HepG2 (cell line): ENCODE measurements around the gene DNAJB6. TPM values are rescaled to one million over a fixed set of nuclear protein-coding genes. Genes with fewer than 3 reads are reported as not detected.

Experiments used
- ATAC-seq: fragments of 200-7000 bp; cut with Tn5 transposase; 3 replicates; pipeline ENCODE4 v1.9.1; 2020; ENCODE audit warnings: mild to moderate bottlenecking, moderate library complexity
- BruUV-seq: library from RNA; stranded (reverse); fragments of 400-500 nt; replicated peaks from 2 replicates; lab custom pipeline; 2021; lab: Mats Ljungman, UMichigan
- CTCF ChIA-PET: fragments of 300-600 bp; formaldehyde crosslinking; extraction: SDS; loops from one replicate; lab custom pipeline; 2021; ENCODE audit warnings: low total read pairs, inconsistent platforms, low intra/inter-chr PET ratio; lab: Yijun Ruan, JAX
- POLR2A ChIA-PET: fragments of 350-600 bp; sonication (Branson Sonifier 250); formaldehyde crosslinking; loops from one replicate; lab custom pipeline; 2020; ENCODE audit warnings: antibody characterized with exemption, inconsistent platforms; lab: Yijun Ruan, JAX
- DNase-seq: peaks from one replicate; pipeline ENCODE4 v3.0.0-alpha.2; 2015; ENCODE audit warnings: low spot score
- FAIRE-seq: peaks from 3 replicates; lab custom pipeline; 2011; peaks lifted over from hg19 to GRCh38; lab: Jason Lieb, UNC
- H2AFZ ChIP-seq: one replicate; pipeline ENCODE4 v1.6.1; 2011; ENCODE audit warnings: low read length, inconsistent platforms
- H3K27ac ChIP-seq: fragments of 300-600 bp; 3 replicates; pipeline ENCODE4 v1.8.0; 2011; ENCODE audit warnings: mixed run types, mild to moderate bottlenecking, mixed read lengths, low read length, inconsistent platforms; ENCODE audit not compliant: insufficient read depth; ENCODE audit errors: extremely low read length
- H3K27me3 ChIP-seq, 2 experiments: fragments of 200-600 bp in 1 of 2; 2 replicates in 1 of 2; 3 replicates in 1 of 2; pipeline versions ENCODE4 v1.6.0 to v1.8.0; 2011; ENCODE audit warnings: low read length in 2 of 2, mild to moderate bottlenecking in 2 of 2, moderate library complexity in 2 of 2, inconsistent platforms in 1 of 2; ENCODE audit not compliant: insufficient read depth in 2 of 2, control insufficient read depth in 1 of 2
- H3K36me3 ChIP-seq, 2 experiments: fragments of 200-600 bp in 1 of 2; replicated peaks in 1 of 2; 2 replicates in 1 of 2; 3 replicates in 1 of 2; pipeline versions ENCODE4 v1.5.1 to v1.8.0; 2011; ENCODE audit warnings: low read length in 2 of 2, inconsistent platforms in 1 of 2; ENCODE audit not compliant: insufficient read depth in 2 of 2, control insufficient read depth in 1 of 2
- H3K4me1 ChIP-seq: 2 replicates; pipeline ENCODE4 v1.5.1; 2012; ENCODE audit warnings: low read length, inconsistent platforms; ENCODE audit not compliant: insufficient read depth
- H3K4me2 ChIP-seq: 2 replicates; pipeline ENCODE4 v1.6.0; 2011; ENCODE audit warnings: low read depth, low read length, inconsistent platforms
- H3K4me3 ChIP-seq, 3 experiments: fragments of 200-600 bp in 1 of 3; sonication (generic), shearing (Covaris generic) in 1 of 3; replicated peaks in 1 of 3; 2 replicates each; pipeline ENCODE4 v1.5.1; 2011 to 2016; ENCODE audit warnings: low read length in 3 of 3, inconsistent platforms in 2 of 3, low read depth in 2 of 3, mild to moderate bottlenecking in 2 of 3, control low read depth in 1 of 3, mixed read lengths in 1 of 3; ENCODE audit not compliant: insufficient read depth in 1 of 3
- H3K79me2 ChIP-seq: one replicate; pipeline ENCODE4 v1.6.1; 2011; ENCODE audit warnings: low read length, inconsistent platforms; ENCODE audit not compliant: insufficient read depth
- H3K9ac ChIP-seq: 2 replicates; pipeline ENCODE4 v1.6.0; 2011; ENCODE audit warnings: mild to moderate bottlenecking, low read depth, low read length, inconsistent platforms; ENCODE audit not compliant: insufficient read depth
- H3K9me3 ChIP-seq: 2 replicates; pipeline ENCODE4 v1.5.1; 2012; ENCODE audit warnings: mild to moderate bottlenecking, low read length
- H4K20me1 ChIP-seq: 2 replicates; pipeline ENCODE4 v1.6.0; 2011; ENCODE audit warnings: inconsistent platforms, mild to moderate bottlenecking, low read length, moderate library complexity; ENCODE audit not compliant: insufficient read depth
- CCAR2 ChIP-seq: fragments of 200-400 bp; formaldehyde crosslinking; optimal IDR thresholded peaks from 2 replicates; pipeline ENCODE3; 2018; ENCODE audit warnings: low read depth, mild to moderate bottlenecking, low read length, moderate library complexity
- ELF4 ChIP-seq: sonication (generic); formaldehyde crosslinking; IDR thresholded peaks from 2 replicates; pipeline ENCODE4 v1.5.0; 2020; ENCODE audit warnings: missing genetic modification reagents, mild to moderate bottlenecking, moderate library complexity, borderline replicate concordance
- ERF ChIP-seq: IDR thresholded peaks from 2 replicates; pipeline ENCODE4 v1.6.1; 2018; ENCODE audit warnings: missing biosample characterization, missing genetic modification reagents
- ETV6 ChIP-seq: sonication (generic); formaldehyde crosslinking; conservative IDR thresholded peaks from 2 replicates; pipeline ENCODE4 v1.4.0; 2020; ENCODE audit warnings: missing genetic modification reagents
- GABPB1 ChIP-seq: IDR thresholded peaks from 2 replicates; pipeline ENCODE4 v1.6.1; 2016; ENCODE audit warnings: mild to moderate bottlenecking, missing genetic modification reagents, moderate library complexity, missing compliant biosample characterization
- HNRNPLL ChIP-seq: fragments of 200-400 bp; formaldehyde crosslinking; IDR thresholded peaks from 2 replicates; pipeline ENCODE4 v1.6.1; 2017; ENCODE audit warnings: mild to moderate bottlenecking, low read depth, low read length; ENCODE audit not compliant: poor library complexity, severe bottlenecking
- JUNB ChIP-seq: sonication (generic); formaldehyde crosslinking; IDR thresholded peaks from 2 replicates; pipeline ENCODE4 v1.8.0; 2022; ENCODE audit warnings: missing genetic modification reagents, mild to moderate bottlenecking, borderline replicate concordance
- RARA ChIP-seq: IDR thresholded peaks from 2 replicates; pipeline ENCODE4 v1.6.1; 2016; ENCODE audit warnings: missing genetic modification reagents, missing compliant biosample characterization
- STAG1 ChIP-seq: sonication (generic); formaldehyde crosslinking; IDR thresholded peaks from 2 replicates; pipeline ENCODE4 v1.4.0; 2020; ENCODE audit warnings: missing genetic modification reagents
- ZNF136 ChIP-seq: sonication (generic); formaldehyde crosslinking; IDR thresholded peaks from 2 replicates; pipeline ENCODE4 v1.8.1; 2022; ENCODE audit warnings: low read depth, mild to moderate bottlenecking, moderate library complexity, missing genetic modification reagents
- WGBS: methylation state at CpG from one replicate; pipeline ENCODE4 v1.1.6; 2017; ENCODE audit warnings: low lambda C conversion rate; 5-methylcytosine and 5-hydroxymethylcytosine counted together
- in situ Hi-C: cut with HindIII; loops from 2 replicates; pipeline ENCODE4 v1.10.0; 2017; ENCODE audit warnings: low pct_unique_long_range_greater_than_20kb; ENCODE audit not compliant: extremely low pct_ligation_motif_present
- intact Hi-C: fragments of 100-400 bp; cut with micrococcal nuclease; formaldehyde crosslinking; loops from one replicate; pipeline ENCODE4 v1.10.0; 2022; ENCODE audit not compliant: unreplicated experiment
- polyA plus RNA-seq, 8 experiments: library from polyadenylated mRNA; depleted of rRNA in 3 of 8; stranded (reverse) in 7 of 8; unstranded in 1 of 8; fragments of >200 nt; fragmentation: Illumina TruSeq in 4 of 8; extraction: Trizol in 4 of 8; gene quantifications; 2 replicates each; pipeline versions ENCODE4 v1.2.1 to v1.2.3, GENCODE V29; 2011 to 2016; ENCODE audit warnings: low read depth in 4 of 8, missing spikeins in 1 of 8, mixed read lengths in 1 of 8; ENCODE audit not compliant: insufficient read depth in 1 of 8
- total RNA-seq, 5 experiments: library from RNA; depleted of rRNA; stranded (reverse); fragments of >200 nt; fragmentation: Illumina TruSeq; extraction: Trizol; gene quantifications; 2 replicates each; pipeline ENCODE4 v1.2.3, GENCODE V29; 2016; ENCODE audit warnings: low read depth in 1 of 5
- TF ChIP-seq, protein P1 (sequence below): sonication (generic); formaldehyde crosslinking; conservative IDR thresholded peaks from 2 replicates; pipeline ENCODE4 v1.4.0; 2020; ENCODE audit warnings: mild to moderate bottlenecking, missing genetic modification reagents, moderate library complexity
- TF ChIP-seq, protein P2 (sequence below): sonication (generic); formaldehyde crosslinking; IDR thresholded peaks from 2 replicates; pipeline ENCODE4 v1.4.0; 2020; ENCODE audit warnings: missing genetic modification reagents
- TF ChIP-seq, protein P3 (sequence below): sonication (generic); formaldehyde crosslinking; IDR thresholded peaks from 2 replicates; pipeline ENCODE4 v1.4.0; 2020; ENCODE audit warnings: missing genetic modification reagents; ENCODE audit errors: not compliant biosample characterization

The DNAJB6 gene
- total and polyA plus RNA-seq, 2 of the 13 experiments (the other 11 are each of a cell fraction or from before 2014, with no cell fraction given) = 29.9 to 53.9 TPM

DNA sequence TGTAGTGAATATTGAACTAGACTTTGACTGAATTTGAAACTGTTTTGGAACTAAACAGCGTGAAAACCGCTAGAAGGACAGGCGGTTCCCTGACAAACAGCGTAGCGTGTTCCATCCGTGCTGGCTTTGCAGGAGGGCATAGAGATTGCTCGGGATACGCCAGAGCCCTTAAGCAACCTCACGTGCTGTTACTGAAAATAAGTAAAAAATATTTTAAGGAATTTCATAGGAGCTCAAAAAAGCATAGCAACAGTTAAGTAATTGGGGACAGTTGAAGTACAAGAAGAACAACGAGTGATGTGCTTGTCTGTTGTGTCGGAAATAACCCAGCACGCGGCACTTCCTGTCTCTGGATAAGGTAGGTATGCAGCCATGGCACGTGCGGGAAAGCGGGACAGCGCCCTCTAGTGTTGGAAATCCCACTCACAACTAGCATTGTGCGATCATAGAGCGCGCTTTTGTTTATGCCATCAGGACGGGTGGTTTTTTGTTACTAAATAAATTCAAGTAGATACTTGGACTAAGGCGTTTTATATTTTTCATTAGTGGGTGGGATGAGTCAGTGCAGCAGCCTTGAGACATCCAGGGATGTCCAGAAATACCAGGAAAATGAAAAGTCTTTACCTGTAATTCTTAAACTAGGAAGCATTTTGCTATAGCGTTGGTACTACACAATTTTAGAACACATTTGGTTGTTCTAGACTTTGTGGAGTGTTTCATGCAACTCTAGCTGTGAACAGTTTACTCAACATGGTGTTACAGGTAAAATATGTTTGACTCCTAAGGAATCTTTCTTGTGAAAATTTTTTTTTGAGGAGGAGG, 50.4 kb downstream of the DNAJB6 start (continued):
- TF ChIP-seq ERF (CRISPR knock-in tag) (peak; percentile 63; the same call in 1 of the 2 replicates), CCAR2 (no peak), GABPB1 (CRISPR knock-in tag) (peak; percentile 59; the same call in 1 of the 2 replicates), ZNF136 (no peak)

DNA sequence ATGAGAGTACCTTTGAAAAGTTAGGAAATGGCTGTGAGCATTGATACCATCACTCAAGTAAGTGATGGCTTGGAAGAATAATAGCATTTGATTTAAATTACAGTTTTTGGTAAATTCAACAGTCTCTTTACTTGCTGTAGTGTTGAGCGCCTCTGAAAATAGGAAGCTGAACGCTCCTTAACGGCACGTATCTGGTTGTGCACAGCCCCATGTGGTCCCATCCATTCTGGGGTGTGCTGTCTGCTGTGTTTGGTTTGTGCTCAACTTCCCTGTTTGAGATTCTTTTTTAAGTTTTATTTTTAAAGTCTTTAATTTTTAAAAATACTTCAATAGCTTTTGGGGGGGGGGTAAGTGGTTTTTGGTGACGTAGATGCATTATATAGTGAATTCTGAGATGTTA, 51.5 kb downstream of the DNAJB6 start:
- no peak for FAIRE-seq
- Histone ChIP-seq H3K9ac (no peak overlapping the region), H2AFZ (no peak overlapping the region), H3K9me3 (no peaks in the 10 kb centered on the region), H3K4me1 (peaks cover 5% of the 10 kb centered on the region; the same call in 1 of the 2 replicates), H3K27me3 (no peaks in the 10 kb centered on the region), H3K27ac (no peak overlapping the region), H4K20me1 (no peaks in the 10 kb centered on the region), H3K4me3 (no peak overlapping the region), H3K36me3 (peaks cover 18 to 71% of the 10 kb centered on the region in 2 experiments), H3K79me2 (no peaks in the 10 kb centered on the region), H3K4me2 (no peak overlapping the region)
- intact Hi-C loops (no loop called here), in situ Hi-C loops (no loop called here)
- WGBS = 96% methylated on average over 5 of the region's 5 CpGs
- DNase-seq = no peak
- ATAC-seq = no peak
- ChIA-PET POLR2A (no interaction called here), CTCF (no interaction called here)
- BruUV-seq = no TSS peak
- no peak for TF ChIP-seq JUNB (CRISPR knock-in tag)
- TF ChIP-seq ELF4 = no peak
- no peak for TF ChIP-seq ETV6 (CRISPR knock-in tag)
- no peak for TF ChIP-seq HNRNPLL
- TF ChIP-seq, protein P1, sequence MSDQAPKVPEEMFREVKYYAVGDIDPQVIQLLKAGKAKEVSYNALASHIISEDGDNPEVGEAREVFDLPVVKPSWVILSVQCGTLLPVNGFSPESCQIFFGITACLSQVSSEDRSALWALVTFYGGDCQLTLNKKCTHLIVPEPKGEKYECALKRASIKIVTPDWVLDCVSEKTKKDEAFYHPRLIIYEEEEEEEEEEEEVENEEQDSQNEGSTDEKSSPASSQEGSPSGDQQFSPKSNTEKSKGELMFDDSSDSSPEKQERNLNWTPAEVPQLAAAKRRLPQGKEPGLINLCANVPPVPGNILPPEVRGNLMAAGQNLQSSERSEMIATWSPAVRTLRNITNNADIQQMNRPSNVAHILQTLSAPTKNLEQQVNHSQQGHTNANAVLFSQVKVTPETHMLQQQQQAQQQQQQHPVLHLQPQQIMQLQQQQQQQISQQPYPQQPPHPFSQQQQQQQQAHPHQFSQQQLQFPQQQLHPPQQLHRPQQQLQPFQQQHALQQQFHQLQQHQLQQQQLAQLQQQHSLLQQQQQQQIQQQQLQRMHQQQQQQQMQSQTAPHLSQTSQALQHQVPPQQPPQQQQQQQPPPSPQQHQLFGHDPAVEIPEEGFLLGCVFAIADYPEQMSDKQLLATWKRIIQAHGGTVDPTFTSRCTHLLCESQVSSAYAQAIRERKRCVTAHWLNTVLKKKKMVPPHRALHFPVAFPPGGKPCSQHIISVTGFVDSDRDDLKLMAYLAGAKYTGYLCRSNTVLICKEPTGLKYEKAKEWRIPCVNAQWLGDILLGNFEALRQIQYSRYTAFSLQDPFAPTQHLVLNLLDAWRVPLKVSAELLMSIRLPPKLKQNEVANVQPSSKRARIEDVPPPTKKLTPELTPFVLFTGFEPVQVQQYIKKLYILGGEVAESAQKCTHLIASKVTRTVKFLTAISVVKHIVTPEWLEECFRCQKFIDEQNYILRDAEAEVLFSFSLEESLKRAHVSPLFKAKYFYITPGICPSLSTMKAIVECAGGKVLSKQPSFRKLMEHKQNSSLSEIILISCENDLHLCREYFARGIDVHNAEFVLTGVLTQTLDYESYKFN = no peak
- TF ChIP-seq, protein P2, sequence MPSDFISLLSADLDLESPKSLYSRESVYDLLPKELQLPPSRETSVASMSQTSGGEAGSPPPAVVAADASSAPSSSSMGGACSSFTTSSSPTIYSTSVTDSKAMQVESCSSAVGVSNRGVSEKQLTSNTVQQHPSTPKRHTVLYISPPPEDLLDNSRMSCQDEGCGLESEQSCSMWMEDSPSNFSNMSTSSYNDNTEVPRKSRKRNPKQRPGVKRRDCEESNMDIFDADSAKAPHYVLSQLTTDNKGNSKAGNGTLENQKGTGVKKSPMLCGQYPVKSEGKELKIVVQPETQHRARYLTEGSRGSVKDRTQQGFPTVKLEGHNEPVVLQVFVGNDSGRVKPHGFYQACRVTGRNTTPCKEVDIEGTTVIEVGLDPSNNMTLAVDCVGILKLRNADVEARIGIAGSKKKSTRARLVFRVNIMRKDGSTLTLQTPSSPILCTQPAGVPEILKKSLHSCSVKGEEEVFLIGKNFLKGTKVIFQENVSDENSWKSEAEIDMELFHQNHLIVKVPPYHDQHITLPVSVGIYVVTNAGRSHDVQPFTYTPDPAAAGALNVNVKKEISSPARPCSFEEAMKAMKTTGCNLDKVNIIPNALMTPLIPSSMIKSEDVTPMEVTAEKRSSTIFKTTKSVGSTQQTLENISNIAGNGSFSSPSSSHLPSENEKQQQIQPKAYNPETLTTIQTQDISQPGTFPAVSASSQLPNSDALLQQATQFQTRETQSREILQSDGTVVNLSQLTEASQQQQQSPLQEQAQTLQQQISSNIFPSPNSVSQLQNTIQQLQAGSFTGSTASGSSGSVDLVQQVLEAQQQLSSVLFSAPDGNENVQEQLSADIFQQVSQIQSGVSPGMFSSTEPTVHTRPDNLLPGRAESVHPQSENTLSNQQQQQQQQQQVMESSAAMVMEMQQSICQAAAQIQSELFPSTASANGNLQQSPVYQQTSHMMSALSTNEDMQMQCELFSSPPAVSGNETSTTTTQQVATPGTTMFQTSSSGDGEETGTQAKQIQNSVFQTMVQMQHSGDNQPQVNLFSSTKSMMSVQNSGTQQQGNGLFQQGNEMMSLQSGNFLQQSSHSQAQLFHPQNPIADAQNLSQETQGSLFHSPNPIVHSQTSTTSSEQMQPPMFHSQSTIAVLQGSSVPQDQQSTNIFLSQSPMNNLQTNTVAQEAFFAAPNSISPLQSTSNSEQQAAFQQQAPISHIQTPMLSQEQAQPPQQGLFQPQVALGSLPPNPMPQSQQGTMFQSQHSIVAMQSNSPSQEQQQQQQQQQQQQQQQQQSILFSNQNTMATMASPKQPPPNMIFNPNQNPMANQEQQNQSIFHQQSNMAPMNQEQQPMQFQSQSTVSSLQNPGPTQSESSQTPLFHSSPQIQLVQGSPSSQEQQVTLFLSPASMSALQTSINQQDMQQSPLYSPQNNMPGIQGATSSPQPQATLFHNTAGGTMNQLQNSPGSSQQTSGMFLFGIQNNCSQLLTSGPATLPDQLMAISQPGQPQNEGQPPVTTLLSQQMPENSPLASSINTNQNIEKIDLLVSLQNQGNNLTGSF (CRISPR knock-in tag) = no peak
- no peak for TF ChIP-seq RARA (CRISPR knock-in tag)
- TF ChIP-seq, protein P3, sequence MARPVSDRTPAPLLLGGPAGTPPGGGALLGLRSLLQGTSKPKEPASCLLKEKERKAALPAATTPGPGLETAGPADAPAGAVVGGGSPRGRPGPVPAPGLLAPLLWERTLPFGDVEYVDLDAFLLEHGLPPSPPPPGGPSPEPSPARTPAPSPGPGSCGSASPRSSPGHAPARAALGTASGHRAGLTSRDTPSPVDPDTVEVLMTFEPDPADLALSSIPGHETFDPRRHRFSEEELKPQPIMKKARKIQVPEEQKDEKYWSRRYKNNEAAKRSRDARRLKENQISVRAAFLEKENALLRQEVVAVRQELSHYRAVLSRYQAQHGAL (CRISPR knock-in tag) = no peak
- TF ChIP-seq STAG1 = no peak
